Keratinocyte (primary cell): ENCODE results near the gene ASB4.

Source experiments
- EZH2 ChIP-seq: IDR thresholded peaks from one replicate; pipeline ENCODE4 v1.6.1; 2012; ENCODE audit warnings: inconsistent platforms, mild to moderate bottlenecking, low read length, moderate library complexity
- TF ChIP-seq, protein P1 (sequence below), 3 experiments: IDR thresholded peaks in 1 of 3; conservative IDR thresholded peaks in 1 of 3; optimal IDR thresholded peaks in 1 of 3; 2 replicates in 2 of 3; 3 replicates in 1 of 3; pipeline versions ENCODE3 to v1.5.1; 2011; ENCODE audit warnings: low read length in 3 of 3, mild to moderate bottlenecking in 3 of 3, moderate library complexity in 2 of 3, control low read depth in 1 of 3, inconsistent platforms in 1 of 3; ENCODE audit not compliant: insufficient read depth in 2 of 3; ENCODE audit errors: extremely low read depth in 1 of 3

DNA sequence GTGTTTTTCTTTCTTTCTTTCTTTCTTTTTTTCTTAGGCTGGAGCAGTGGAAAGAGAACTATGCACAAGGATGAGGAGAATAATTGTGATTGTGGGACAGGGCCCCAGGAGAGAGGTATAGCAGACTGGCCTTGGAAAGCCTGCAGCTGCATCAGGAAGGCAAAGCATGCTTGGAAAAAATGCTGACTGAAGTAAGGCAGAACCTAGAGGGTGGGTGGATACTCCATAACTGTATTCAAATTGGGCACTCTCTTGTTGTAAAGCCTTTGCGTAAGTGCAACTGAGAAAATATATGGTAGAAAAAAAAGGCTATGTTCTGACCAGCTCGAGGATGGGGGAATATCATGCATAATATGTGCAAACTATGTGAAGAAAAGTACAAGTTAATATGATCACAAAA, 71.0 kb downstream of the ASB4 start:
- TF ChIP-seq, protein P1, sequence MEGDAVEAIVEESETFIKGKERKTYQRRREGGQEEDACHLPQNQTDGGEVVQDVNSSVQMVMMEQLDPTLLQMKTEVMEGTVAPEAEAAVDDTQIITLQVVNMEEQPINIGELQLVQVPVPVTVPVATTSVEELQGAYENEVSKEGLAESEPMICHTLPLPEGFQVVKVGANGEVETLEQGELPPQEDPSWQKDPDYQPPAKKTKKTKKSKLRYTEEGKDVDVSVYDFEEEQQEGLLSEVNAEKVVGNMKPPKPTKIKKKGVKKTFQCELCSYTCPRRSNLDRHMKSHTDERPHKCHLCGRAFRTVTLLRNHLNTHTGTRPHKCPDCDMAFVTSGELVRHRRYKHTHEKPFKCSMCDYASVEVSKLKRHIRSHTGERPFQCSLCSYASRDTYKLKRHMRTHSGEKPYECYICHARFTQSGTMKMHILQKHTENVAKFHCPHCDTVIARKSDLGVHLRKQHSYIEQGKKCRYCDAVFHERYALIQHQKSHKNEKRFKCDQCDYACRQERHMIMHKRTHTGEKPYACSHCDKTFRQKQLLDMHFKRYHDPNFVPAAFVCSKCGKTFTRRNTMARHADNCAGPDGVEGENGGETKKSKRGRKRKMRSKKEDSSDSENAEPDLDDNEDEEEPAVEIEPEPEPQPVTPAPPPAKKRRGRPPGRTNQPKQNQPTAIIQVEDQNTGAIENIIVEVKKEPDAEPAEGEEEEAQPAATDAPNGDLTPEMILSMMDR (optimal IDR thresholded peaks at IDR 0.05 in 1 of 3, IDR thresholded peaks at IDR 0.05 in 1 of 3, conservative IDR thresholded peaks at IDR 0.05 in 1 of 3; ENCODE audit: extremely low read depth in 1 of 3, insufficient read depth in 2 of 3, low read length in 3 of 3): no peak
- no peak for TF ChIP-seq EZH2
